ENCODE measurements around the gene MRTFA.
A peak's percentile ranks its signal among the peaks of the same experiment; 100 is the strongest.
"Not testable (repeated sequence)": the region's sequence is repeated elsewhere in the genome, so short reads cannot be mapped to it uniquely, and the experiment has no call there.

The MRTFA gene

GRCh38 chr22:40518840-40519239 lies 117.7 kb downstream of the MRTFA start:
- DNase-seq: no peak

GRCh38 chr22:40517631-40518030 lies 118.9 kb downstream of the MRTFA start:
- DNase-seq: no peak

GRCh38 chr22:40516416-40516815 lies 120.1 kb downstream of the MRTFA start:
- DNase-seq: no peak

GRCh38 chr22:40512426-40513136 lies 123.9 kb downstream of the MRTFA start:
- DNase-seq: no peak

GRCh38 chr22:40511604-40512003 lies 124.9 kb downstream of the MRTFA start:
- no peak for DNase-seq

- DNase-seq: no peak
Observed at GRCh38 chr22:40510631-40511364, 125.7 kb downstream of the MRTFA start.

GRCh38 chr22:40509401-40510134 lies 127.0 kb downstream of the MRTFA start:
- no peak for DNase-seq

GRCh38 chr22:40508046-40508445 lies 128.5 kb downstream of the MRTFA start:
- not testable (repeated sequence) for DNase-seq

GRCh38 chr22:40507491-40507890 lies 129.0 kb downstream of the MRTFA start:
- no peak for DNase-seq

- DNase-seq: no peak
Observed at GRCh38 chr22:40506762-40507161, 129.8 kb downstream of the MRTFA start.

GRCh38 chr22:40504285-40505249 lies 132.0 kb downstream of the MRTFA start:
- DNase-seq: no peak

- no peak for DNase-seq
Observed at GRCh38 chr22:40502919-40503318, 133.6 kb downstream of the MRTFA start.

- DNase-seq: not testable (repeated sequence)
Observed at GRCh38 chr22:40500465-40500786, 136.1 kb downstream of the MRTFA start.

GRCh38 chr22:40499209-40499623 lies 137.3 kb downstream of the MRTFA start:
- no peak for DNase-seq

- DNase-seq: no peak
Observed at GRCh38 chr22:40498420-40499208, 137.9 kb downstream of the MRTFA start.

GRCh38 chr22:40493441-40493840 lies 143.1 kb downstream of the MRTFA start:
- no peak for DNase-seq

GRCh38 chr22:40491990-40492631 lies 144.4 kb downstream of the MRTFA start:
- DNase-seq: peak; percentile 42

- DNase-seq: peak; percentile 57
Observed at GRCh38 chr22:40487663-40488249, 148.8 kb downstream of the MRTFA start.

- DNase-seq: no peak
Observed at GRCh38 chr22:40486962-40487602, 149.4 kb downstream of the MRTFA start.
